GM21825 (cell line): ENCODE results near the gene NRF1.
"Not testable (repeated sequence)": the region's sequence is repeated elsewhere in the genome, so short reads cannot be mapped to it uniquely, and the experiment has no call there.

Experiments
- ATAC-seq: cut with Tn5 transposase; IDR thresholded peaks from one replicate; pipeline ENCODE4 v1.9.1; 2021; ENCODE audit warnings: mild to moderate bottlenecking, moderate library complexity; ENCODE audit not compliant: unreplicated experiment

Gene NRF1

DNA sequence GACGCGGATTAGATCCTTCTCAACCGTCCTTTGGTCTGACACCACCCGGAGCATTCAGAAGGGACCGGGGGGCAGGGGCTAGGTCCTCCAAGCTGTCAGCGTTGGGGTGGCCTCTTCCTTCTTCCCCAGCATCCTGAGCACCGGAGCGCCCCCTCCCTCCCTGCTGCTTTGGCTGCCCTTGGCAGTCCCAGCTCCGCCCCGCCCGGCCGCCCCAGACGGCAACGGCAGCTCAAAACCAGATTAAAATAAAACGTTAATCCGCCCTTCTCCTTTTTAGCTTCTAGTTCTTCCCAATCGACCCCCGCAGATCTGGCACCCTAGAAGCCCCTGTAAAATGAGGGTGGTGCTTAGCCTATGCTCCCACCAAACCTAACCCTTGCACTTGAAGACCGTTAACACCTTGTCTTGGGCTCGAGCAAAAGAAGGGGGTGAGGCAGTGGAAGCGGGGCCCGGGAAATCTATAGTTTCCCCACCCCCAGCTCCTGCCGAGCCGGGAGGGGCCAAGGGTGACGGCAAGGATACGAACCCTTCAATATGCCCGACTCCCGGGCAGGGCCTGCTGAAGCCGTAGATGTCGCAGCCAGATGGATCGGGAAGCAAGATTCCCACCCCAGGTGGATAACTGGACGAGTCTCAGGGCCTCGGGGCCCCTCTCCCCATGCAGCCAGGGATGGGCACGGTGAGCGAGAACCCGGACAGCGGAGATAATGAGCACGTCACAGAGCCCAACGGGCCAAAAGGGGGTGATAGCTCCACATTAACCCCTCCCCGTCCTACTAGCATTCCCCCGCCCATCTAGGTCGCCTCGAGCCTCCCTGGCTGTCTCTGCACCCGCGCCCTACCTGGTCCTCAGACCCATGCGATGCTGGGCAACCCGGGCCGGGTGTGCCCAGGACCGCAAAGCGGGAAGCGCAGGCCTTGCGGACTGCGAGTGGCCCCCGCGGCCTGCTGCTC, 169.7 kb downstream of the NRF1 start:
- ATAC-seq, result no peak

DNA sequence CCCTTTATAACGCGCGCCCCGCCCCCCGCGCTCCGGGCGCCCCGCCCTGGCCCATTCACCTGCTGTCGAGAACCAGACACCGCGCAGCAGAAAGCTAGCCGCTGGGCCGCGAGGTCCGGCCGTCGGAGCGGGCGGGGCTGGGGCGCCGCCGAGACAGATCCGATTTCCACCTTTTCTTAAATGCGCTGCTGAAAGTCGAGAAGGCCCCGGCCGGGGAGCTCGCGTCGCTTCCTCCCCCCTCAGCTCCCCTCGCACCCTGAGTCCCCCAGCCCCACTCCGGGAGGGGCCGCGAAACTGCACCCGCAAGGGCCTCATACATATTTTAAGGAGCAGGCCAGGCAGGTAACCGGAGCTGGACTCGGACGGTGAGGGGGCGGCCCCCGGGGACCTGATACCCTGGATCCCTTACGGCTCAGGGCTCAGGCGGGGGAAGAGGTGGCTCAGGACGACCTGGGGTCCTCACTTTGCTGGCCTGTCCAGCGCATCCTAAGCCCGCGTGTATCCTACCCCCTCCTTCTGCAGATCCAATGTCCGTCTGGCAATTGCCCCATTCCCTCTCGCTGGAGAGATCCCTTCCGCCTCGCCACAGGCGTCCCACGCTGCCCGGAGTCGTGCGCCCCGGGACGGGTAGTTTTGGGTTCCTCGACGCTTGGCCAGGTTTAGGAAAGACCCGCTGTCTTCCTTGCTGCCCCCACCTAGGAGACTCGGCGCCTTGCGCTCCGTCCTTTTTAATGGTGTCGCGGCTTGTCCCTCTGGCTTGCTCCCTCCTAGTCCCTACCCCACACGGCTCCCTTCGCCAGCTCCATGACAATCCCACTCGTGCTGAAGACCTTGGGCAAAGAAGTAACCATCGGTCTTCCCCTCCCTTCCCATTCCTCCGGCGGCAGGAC, 170.7 kb downstream of the NRF1 start:
- ATAC-seq, result no peak

DNA sequence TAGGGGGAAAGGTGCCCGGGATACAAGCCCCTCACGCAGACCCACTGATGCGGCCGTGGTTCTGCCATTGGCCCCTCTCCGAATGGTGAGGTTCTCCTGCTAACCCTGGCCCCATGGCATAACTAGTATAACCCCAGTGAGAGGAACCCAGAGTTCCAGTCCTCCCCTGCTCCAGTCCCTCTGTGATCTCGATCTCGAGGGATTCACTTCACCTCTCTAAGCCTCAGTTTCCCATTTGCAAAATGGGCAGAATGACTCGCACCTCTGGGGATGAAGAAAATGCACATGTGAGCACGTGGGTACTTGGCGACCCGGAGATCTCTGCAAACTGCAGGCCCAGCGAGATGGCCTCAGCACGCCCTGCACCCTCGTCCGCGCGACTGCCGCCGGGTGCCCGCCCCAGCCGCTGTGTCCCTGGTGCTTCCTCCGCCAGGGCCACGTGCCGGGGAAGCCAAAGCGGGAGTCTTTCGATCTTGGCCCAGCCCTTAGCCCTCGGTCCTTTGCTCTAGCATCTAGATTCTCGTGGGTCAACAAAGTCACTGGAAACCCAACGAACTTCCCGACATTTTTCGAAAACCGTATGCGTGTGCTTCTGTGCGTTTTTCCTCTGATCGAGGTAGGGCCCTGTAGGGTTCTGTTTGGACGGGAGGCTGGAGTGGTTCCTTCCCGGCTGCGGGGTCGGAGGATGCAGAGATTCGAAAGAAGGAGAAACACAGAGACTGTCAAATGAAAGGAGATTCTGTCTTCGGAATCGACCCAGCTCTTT, 171.5 kb downstream of the NRF1 start:
- ATAC-seq, result no peak

DNA sequence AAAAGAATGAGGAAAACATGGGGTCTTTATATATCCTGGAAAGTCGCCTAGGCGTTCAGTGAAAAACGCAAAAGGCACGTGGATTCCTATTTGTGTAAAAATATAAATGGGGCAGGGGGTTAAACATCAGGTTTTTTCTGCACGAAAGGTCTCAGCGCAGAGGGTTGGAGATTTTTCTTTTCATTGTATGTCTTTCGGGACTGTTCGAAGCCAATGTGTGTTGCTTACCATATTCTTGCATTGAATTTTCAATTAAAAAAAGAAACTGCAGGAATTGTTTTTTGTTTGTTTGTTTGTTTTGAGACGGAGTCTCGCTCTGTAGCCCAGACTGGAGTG, 172.0 kb downstream of the NRF1 start:
- no peak for ATAC-seq

GRCh38 chr7:129784437-129784782, 172.9 kb downstream of the NRF1 start:
- no peak for ATAC-seq

GRCh38 chr7:129784783-129785684, 173.5 kb downstream of the NRF1 start:
- ATAC-seq, result no peak

DNA sequence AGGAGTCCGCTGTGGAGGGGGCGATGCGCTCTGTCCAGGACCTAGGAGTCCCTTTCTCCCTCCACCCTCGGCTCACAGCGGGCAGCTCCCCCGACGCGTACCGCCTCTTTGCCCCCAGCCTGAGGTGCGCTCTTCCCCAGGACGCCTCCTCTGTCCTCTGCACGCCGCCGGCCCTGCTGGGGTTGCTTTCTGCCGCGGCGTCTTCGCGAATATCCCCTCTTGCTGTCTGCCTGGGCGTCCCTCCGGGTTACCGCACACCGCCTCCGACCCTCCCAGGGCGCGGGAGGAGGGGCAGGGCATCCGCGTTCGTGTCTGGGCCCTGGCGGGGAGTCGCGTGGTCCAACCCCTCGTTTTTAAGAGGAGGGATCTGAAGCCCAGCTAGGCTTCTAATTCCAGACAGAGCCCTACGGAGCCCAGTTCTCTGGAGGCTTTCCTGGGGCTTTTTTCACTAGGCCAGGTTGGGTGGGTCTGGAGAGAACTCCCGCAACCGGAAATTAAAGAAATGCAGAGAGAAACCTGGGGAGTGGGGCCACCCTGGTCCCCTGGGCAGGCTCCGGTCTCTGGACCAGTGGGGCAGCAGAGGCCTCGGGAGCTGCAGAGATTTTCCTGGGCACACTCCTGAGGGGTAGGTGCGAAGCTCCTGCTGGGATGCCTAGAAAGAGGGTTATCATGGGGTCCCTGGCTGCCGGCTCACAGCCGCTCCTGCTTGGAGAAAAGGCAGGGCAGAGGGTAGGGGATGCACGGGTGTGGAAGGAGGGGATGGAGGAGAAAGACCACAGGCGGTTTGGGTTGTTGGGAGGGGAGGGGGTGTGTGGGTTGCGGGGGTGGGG, 174.4 kb downstream of the NRF1 start:
- no peak for ATAC-seq

- ATAC-seq, result no peak
Measured at GRCh38 chr7:129786825-129787563, 175.5 kb downstream of the NRF1 start.

DNA sequence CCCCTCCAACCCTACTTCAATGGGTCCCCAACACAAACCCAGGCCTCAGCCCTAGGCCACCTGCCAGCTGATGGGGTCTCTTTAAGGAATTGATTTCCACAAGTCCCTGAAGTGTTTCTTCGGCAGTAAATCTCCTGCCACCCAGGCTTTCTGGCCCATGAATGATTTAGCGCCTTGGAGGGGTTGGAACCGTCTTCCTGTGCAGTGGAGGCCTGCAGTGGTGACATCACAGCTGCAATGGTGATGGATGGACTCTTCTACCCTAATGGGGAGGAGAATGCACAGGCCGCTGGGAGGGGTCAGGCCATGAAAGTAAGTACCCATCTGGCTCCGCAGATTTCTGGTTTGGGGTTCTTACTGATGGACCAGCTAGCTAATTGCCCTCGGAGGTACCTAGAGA, 177.5 kb downstream of the NRF1 start:
- no peak for ATAC-seq

DNA sequence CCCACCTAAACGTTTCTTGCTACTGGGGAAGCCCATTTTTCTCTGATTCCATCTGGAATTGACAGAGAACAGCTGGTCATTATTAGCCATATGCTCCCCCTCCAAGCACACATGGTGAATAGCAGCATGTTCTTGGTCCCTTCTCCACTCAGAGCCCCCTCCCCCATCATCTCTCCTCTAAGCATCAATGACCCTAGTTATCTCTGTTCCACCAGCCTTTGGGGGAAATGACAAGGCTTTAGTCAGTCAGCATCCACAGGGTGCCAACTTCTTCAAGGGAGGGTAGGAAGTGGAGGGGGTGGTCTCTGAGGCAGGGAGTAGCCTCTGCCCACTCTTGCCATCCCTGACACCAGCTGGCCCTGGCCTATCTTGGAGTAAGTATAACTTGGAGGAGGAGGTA, 178.1 kb downstream of the NRF1 start:
- no peak for ATAC-seq

DNA sequence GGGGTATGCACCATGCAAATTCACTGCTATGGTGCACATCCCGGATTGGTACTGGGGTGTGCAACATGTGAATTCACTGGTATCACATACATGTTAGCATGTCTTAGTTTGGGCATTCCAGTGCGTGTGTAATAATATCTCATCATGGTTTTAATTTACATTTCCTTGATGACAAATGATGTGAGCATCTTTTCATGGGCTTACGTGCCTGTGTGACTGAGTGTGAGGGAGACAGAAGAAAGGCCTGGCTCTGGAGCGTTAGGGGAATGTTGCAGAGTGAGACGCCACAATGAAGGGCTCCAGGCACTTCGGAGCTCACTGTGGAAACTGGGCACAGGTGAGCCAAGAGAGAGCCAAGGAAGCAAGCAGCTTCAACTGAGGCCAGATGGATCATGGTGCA, 178.6 kb downstream of the NRF1 start:
- ATAC-seq, result no peak

GRCh38 chr7:129792721-129793120, 181.2 kb downstream of the NRF1 start:
- no peak for ATAC-seq

GRCh38 chr7:129793506-129794310, 182.2 kb downstream of the NRF1 start:
- ATAC-seq, result no peak

DNA sequence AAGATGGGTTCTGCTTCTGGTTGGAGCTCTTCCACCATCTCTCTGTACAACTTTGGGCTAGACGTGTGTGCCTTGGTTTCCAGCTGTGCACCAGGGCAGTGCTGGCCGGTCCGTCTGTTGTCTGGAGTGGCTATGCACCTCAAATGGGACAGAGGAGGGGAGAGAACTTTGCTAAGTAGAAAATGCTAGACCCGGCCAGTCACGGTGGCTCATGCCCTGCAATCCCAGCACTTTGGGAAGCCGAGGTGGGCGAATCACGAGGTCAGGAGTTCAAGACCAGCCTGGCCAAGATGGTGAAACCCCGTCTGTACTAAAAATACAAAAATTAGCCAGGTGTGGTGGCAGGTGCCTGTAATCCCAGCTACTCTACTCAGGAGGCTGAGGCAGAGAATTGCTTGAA, 182.9 kb downstream of the NRF1 start:
- not testable (repeated sequence) for ATAC-seq

GRCh38 chr7:129796186-129796775, 184.8 kb downstream of the NRF1 start:
- ATAC-seq, result no peak

GRCh38 chr7:129797214-129797789, 185.8 kb downstream of the NRF1 start:
- ATAC-seq, result no peak
